Measurements from ENCODE around the gene ABHD8.

- no peak for TF ChIP-seq CTCF (IDR thresholded peaks at IDR 0.05; ENCODE audit: low read length)
- no peak for TF ChIP-seq EZH2 (optimal IDR thresholded peaks at IDR 0.05; ENCODE audit: low read depth, low read length)
- no peak for TF ChIP-seq EZH2phosphoT487 (IDR thresholded peaks at IDR 0.05; ENCODE audit: low read length)
Measured at GRCh38 chr19:17296273-17296672, 7.0 kb downstream of the ABHD8 start.
